ENCODE data around the gene IDH1.

DNA sequence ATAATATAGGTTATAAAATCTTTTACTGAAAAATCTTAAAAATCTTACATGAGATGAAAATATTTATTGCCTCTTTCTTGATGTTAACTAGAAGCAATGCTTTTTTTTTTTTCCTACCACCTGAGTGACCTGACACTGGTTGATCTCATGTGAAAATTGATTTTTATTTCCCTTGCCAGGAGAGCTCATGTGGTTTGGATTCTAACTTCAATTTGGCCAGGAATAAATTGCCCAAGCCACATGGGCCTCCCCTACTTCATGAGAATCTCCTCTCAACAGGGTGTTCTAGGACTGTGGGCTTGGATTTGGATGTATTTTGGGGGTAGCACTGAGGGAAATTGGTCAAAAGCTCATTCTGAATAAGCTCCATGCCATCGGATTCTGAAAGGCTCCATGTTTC is 20.1 kb downstream of the IDH1 start:
- no peak for TF ChIP-seq MAFK (IDR thresholded peaks at IDR 0.05; ENCODE audit: low read depth, low read length)
- TF ChIP-seq, protein P1, sequence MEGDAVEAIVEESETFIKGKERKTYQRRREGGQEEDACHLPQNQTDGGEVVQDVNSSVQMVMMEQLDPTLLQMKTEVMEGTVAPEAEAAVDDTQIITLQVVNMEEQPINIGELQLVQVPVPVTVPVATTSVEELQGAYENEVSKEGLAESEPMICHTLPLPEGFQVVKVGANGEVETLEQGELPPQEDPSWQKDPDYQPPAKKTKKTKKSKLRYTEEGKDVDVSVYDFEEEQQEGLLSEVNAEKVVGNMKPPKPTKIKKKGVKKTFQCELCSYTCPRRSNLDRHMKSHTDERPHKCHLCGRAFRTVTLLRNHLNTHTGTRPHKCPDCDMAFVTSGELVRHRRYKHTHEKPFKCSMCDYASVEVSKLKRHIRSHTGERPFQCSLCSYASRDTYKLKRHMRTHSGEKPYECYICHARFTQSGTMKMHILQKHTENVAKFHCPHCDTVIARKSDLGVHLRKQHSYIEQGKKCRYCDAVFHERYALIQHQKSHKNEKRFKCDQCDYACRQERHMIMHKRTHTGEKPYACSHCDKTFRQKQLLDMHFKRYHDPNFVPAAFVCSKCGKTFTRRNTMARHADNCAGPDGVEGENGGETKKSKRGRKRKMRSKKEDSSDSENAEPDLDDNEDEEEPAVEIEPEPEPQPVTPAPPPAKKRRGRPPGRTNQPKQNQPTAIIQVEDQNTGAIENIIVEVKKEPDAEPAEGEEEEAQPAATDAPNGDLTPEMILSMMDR (IDR thresholded peaks at IDR 0.05; ENCODE audit: control extremely low read depth in 1 of 3, insufficient read depth in 1 of 3, low read depth in 1 of 3, low read length in 3 of 3) = no peak
- TF ChIP-seq, protein P2, sequence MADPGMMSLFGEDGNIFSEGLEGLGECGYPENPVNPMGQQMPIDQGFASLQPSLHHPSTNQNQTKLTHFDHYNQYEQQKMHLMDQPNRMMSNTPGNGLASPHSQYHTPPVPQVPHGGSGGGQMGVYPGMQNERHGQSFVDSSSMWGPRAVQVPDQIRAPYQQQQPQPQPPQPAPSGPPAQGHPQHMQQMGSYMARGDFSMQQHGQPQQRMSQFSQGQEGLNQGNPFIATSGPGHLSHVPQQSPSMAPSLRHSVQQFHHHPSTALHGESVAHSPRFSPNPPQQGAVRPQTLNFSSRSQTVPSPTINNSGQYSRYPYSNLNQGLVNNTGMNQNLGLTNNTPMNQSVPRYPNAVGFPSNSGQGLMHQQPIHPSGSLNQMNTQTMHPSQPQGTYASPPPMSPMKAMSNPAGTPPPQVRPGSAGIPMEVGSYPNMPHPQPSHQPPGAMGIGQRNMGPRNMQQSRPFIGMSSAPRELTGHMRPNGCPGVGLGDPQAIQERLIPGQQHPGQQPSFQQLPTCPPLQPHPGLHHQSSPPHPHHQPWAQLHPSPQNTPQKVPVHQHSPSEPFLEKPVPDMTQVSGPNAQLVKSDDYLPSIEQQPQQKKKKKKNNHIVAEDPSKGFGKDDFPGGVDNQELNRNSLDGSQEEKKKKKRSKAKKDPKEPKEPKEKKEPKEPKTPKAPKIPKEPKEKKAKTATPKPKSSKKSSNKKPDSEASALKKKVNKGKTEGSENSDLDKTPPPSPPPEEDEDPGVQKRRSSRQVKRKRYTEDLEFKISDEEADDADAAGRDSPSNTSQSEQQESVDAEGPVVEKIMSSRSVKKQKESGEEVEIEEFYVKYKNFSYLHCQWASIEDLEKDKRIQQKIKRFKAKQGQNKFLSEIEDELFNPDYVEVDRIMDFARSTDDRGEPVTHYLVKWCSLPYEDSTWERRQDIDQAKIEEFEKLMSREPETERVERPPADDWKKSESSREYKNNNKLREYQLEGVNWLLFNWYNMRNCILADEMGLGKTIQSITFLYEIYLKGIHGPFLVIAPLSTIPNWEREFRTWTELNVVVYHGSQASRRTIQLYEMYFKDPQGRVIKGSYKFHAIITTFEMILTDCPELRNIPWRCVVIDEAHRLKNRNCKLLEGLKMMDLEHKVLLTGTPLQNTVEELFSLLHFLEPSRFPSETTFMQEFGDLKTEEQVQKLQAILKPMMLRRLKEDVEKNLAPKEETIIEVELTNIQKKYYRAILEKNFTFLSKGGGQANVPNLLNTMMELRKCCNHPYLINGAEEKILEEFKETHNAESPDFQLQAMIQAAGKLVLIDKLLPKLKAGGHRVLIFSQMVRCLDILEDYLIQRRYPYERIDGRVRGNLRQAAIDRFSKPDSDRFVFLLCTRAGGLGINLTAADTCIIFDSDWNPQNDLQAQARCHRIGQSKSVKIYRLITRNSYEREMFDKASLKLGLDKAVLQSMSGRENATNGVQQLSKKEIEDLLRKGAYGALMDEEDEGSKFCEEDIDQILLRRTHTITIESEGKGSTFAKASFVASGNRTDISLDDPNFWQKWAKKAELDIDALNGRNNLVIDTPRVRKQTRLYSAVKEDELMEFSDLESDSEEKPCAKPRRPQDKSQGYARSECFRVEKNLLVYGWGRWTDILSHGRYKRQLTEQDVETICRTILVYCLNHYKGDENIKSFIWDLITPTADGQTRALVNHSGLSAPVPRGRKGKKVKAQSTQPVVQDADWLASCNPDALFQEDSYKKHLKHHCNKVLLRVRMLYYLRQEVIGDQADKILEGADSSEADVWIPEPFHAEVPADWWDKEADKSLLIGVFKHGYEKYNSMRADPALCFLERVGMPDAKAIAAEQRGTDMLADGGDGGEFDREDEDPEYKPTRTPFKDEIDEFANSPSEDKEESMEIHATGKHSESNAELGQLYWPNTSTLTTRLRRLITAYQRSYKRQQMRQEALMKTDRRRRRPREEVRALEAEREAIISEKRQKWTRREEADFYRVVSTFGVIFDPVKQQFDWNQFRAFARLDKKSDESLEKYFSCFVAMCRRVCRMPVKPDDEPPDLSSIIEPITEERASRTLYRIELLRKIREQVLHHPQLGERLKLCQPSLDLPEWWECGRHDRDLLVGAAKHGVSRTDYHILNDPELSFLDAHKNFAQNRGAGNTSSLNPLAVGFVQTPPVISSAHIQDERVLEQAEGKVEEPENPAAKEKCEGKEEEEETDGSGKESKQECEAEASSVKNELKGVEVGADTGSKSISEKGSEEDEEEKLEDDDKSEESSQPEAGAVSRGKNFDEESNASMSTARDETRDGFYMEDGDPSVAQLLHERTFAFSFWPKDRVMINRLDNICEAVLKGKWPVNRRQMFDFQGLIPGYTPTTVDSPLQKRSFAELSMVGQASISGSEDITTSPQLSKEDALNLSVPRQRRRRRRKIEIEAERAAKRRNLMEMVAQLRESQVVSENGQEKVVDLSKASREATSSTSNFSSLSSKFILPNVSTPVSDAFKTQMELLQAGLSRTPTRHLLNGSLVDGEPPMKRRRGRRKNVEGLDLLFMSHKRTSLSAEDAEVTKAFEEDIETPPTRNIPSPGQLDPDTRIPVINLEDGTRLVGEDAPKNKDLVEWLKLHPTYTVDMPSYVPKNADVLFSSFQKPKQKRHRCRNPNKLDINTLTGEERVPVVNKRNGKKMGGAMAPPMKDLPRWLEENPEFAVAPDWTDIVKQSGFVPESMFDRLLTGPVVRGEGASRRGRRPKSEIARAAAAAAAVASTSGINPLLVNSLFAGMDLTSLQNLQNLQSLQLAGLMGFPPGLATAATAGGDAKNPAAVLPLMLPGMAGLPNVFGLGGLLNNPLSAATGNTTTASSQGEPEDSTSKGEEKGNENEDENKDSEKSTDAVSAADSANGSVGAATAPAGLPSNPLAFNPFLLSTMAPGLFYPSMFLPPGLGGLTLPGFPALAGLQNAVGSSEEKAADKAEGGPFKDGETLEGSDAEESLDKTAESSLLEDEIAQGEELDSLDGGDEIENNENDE (IDR thresholded peaks at IDR 0.05; ENCODE audit: insufficient replicate concordance, low read length) = no peak
- no peak for TF ChIP-seq POLR2AphosphoS5 (IDR thresholded peaks at IDR 0.05; ENCODE audit: low read depth, low read length)
- TF ChIP-seq GABPA (IDR thresholded peaks at IDR 0.05; ENCODE audit: borderline replicate concordance, insufficient read depth, low read length) = no peak
- TF ChIP-seq EZH2 (IDR thresholded peaks at IDR 0.05; ENCODE audit: low read depth, low read length, severe bottlenecking) = no peak
- TF ChIP-seq SIN3A (conservative IDR thresholded peaks at IDR 0.05 in 1 of 2, IDR thresholded peaks at IDR 0.05 in 1 of 2; ENCODE audit: low read depth in 1 of 2, low read length in 2 of 2) = no peak
- no peak for TF ChIP-seq SIRT6 (IDR thresholded peaks at IDR 0.05; ENCODE audit: low read length)
- no peak for TF ChIP-seq POLR2A (IDR thresholded peaks at IDR 0.05; ENCODE audit: control extremely low read depth in 1 of 2, low read depth in 2 of 2, low read length in 2 of 2)
- TF ChIP-seq, protein P3, sequence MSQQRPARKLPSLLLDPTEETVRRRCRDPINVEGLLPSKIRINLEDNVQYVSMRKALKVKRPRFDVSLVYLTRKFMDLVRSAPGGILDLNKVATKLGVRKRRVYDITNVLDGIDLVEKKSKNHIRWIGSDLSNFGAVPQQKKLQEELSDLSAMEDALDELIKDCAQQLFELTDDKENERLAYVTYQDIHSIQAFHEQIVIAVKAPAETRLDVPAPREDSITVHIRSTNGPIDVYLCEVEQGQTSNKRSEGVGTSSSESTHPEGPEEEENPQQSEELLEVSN (IDR thresholded peaks at IDR 0.05) = no peak
- TF ChIP-seq, protein P4, sequence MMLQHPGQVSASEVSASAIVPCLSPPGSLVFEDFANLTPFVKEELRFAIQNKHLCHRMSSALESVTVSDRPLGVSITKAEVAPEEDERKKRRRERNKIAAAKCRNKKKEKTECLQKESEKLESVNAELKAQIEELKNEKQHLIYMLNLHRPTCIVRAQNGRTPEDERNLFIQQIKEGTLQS (IDR thresholded peaks at IDR 0.05; ENCODE audit: insufficient read depth, low read depth, low read length) = no peak

Measured in H1 (cell line).